Ishikawa (cell line): ENCODE measurements around the gene GNG12.

Experiments
- CEBPB ChIP-seq: IDR thresholded peaks from 2 replicates; pipeline ENCODE4 v1.6.1; 2012
- CREB1 ChIP-seq: IDR thresholded peaks from 2 replicates; pipeline ENCODE4 v1.6.1; 2012; ENCODE audit warnings: low read depth
- EGR1 ChIP-seq: IDR thresholded peaks from 2 replicates; pipeline ENCODE4 v1.6.1; 2012
- EP300 ChIP-seq: IDR thresholded peaks from 2 replicates; pipeline ENCODE4 v1.6.1; 2012; ENCODE audit warnings: borderline replicate concordance
- FOXM1 ChIP-seq: IDR thresholded peaks from 2 replicates; pipeline ENCODE4 v1.6.1; 2012; ENCODE audit warnings: low read depth, borderline replicate concordance
- NFIC ChIP-seq: IDR thresholded peaks from 2 replicates; pipeline ENCODE4 v1.6.1; 2012
- RAD21 ChIP-seq: IDR thresholded peaks from 2 replicates; pipeline ENCODE4 v1.6.1; 2012; ENCODE audit warnings: low read depth
- TAF1 ChIP-seq: IDR thresholded peaks from 2 replicates; pipeline ENCODE4 v1.6.1; 2012; ENCODE audit warnings: low read depth, mild to moderate bottlenecking
- TCF12 ChIP-seq: IDR thresholded peaks from 2 replicates; pipeline ENCODE4 v1.6.1; 2012; ENCODE audit warnings: low read depth
- TEAD4 ChIP-seq: IDR thresholded peaks from 2 replicates; pipeline ENCODE4 v1.6.1; 2012
- YY1 ChIP-seq: IDR thresholded peaks from 2 replicates; pipeline ENCODE4 v1.6.1; 2012; ENCODE audit warnings: low read depth
- ZBTB7A ChIP-seq: IDR thresholded peaks from 2 replicates; pipeline ENCODE4 v1.6.1; 2012; ENCODE audit warnings: low read depth
- TF ChIP-seq, protein P1 (sequence below): IDR thresholded peaks from 2 replicates; pipeline ENCODE4 v1.6.1; 2012
- TF ChIP-seq, protein P2 (sequence below): IDR thresholded peaks from 2 replicates; pipeline ENCODE4 v1.6.1; 2012; ENCODE audit warnings: low read depth, mild to moderate bottlenecking
- TF ChIP-seq, protein P3 (sequence below): IDR thresholded peaks from 2 replicates; pipeline ENCODE4 v1.6.1; 2012

The GNG12 gene

DNA sequence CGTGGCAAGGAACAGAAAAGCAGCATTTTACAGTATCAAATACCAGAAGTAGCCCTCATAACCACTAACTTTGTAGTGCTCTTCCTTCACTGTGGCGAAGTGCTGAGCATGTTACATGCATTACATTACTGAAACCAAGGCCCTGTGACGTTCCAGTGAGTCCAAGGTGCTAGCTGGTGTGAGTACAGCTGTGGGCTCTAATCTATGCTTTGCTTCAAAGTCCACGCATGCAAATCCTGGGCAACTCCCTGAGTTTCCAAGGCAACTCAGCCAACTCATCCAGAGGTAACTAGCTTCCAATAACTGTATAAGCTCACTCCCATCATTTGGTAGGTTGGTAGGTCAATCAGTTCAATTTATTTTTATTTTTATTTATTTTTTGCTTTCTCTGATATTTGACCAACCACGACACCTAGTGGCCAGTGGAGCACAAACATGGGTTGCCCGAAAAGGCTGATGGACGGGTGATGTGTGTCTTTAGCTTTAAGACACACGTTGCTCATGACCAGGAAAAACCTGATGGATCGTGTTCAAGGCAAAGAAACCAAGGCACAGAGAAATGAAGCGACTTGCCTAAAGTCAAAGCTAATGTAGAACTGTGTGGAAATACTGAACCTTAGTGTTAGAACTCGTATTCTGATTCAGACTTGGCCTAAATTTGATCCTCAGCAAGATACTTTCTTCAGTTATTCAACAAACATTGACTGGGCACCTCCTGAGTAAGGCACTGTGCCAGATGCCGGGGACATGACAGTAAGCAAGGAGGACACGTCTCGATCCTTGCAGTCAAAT, 73.0 kb downstream of the GNG12 start:
- TF ChIP-seq, protein P1, sequence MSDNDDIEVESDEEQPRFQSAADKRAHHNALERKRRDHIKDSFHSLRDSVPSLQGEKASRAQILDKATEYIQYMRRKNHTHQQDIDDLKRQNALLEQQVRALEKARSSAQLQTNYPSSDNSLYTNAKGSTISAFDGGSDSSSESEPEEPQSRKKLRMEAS: no peak
- TF ChIP-seq RAD21: peak; percentile 84

DNA sequence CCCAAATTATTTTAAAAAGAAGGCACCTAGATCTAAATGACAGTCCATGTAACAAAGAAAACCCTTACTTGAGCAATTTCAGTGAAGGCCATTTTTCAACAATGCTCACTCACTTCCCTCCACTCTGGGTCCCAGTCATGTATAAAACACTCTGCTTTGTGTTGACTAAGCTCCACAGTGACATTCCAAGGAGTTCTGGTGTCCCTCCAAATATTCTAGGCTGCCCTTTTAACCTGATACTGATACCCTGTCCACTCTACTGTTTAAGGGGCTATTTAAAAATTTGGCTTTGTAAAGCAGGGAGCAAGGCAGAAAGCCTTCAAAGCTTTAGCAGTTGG, 73.6 kb downstream of the GNG12 start:
- TF ChIP-seq CEBPB (no peak), TEAD4 (no peak), ZBTB7A (no peak), YY1 (no peak), TAF1 (no peak), RAD21 (no peak), FOXM1 (no peak)
- TF ChIP-seq, protein P2, sequence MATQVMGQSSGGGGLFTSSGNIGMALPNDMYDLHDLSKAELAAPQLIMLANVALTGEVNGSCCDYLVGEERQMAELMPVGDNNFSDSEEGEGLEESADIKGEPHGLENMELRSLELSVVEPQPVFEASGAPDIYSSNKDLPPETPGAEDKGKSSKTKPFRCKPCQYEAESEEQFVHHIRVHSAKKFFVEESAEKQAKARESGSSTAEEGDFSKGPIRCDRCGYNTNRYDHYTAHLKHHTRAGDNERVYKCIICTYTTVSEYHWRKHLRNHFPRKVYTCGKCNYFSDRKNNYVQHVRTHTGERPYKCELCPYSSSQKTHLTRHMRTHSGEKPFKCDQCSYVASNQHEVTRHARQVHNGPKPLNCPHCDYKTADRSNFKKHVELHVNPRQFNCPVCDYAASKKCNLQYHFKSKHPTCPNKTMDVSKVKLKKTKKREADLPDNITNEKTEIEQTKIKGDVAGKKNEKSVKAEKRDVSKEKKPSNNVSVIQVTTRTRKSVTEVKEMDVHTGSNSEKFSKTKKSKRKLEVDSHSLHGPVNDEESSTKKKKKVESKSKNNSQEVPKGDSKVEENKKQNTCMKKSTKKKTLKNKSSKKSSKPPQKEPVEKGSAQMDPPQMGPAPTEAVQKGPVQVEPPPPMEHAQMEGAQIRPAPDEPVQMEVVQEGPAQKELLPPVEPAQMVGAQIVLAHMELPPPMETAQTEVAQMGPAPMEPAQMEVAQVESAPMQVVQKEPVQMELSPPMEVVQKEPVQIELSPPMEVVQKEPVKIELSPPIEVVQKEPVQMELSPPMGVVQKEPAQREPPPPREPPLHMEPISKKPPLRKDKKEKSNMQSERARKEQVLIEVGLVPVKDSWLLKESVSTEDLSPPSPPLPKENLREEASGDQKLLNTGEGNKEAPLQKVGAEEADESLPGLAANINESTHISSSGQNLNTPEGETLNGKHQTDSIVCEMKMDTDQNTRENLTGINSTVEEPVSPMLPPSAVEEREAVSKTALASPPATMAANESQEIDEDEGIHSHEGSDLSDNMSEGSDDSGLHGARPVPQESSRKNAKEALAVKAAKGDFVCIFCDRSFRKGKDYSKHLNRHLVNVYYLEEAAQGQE: no peak

DNA sequence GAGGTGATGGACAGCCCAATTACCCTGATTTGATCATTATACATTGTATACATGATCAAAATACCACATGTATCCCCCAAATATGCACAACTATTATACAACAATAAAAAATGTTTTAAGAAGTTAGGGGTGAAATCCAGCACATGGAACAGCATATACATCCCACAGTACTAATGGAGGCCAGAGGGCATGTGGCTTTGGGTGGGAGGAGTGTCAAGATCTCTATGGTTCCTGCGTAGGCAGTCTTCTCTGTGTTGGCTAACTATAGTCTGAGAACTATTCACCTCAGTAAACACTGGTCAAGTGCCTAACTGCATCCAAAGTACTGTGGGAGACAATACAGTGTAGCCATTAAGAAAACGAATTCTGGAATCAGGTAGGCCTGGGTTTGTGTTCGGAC, 74.2 kb downstream of the GNG12 start:
- TF ChIP-seq YY1 (no peak), TCF12 (no peak), CEBPB (no peak), ZBTB7A (no peak), EP300 (no peak), TAF1 (no peak), NFIC (no peak), TEAD4 (no peak), FOXM1 (no peak), EGR1 (no peak), CREB1 (no peak), RAD21 (no peak)
- TF ChIP-seq, protein P2: no peak
- TF ChIP-seq, protein P3, sequence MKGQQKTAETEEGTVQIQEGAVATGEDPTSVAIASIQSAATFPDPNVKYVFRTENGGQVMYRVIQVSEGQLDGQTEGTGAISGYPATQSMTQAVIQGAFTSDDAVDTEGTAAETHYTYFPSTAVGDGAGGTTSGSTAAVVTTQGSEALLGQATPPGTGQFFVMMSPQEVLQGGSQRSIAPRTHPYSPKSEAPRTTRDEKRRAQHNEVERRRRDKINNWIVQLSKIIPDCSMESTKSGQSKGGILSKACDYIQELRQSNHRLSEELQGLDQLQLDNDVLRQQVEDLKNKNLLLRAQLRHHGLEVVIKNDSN: no peak
- TF ChIP-seq, protein P1: no peak

DNA sequence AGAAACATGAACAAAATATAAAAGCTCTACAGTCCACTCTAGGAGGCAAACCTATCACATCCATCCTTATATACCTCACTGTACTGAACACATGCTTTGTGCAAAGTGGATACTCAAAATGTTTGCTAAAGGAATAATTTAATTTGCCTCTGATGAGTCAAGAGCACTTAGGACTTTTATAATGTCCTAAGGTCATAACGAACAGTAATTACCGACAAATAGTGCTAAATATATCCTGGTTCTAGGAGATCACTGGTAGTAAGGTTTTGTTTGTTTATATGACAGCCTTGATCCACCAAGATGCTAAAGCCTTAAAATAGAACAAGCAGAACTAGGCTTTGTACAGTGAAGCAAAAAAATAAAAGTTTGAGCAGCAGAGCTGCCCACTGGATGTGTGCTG, 77.6 kb downstream of the GNG12 start:
- TF ChIP-seq, protein P3: no peak
- TF ChIP-seq TCF12 (no peak), CEBPB (no peak), TEAD4 (no peak), FOXM1 (no peak), EGR1 (no peak), TAF1 (no peak), YY1 (no peak), ZBTB7A (no peak), RAD21 (no peak), EP300 (no peak), CREB1 (no peak)
- TF ChIP-seq, protein P2: no peak
- TF ChIP-seq, protein P1: no peak
